ENCODE data around the gene RAET1E.
A peak's percentile ranks its signal among the peaks of the same experiment; 100 is the strongest.
"Not testable (repeated sequence)": the region's sequence is repeated elsewhere in the genome, so short reads cannot be mapped to it uniquely, and the experiment has no call there.

RAET1E gene

GRCh38 chr6:149898966-149899365 lies 1.1 kb upstream of the RAET1E start:
- Histone ChIP-seq H3K36me3 (ENCODE audit: insufficient read depth, low read length) (no peaks in the 10 kb centered on the region), H3K27me3 (ENCODE audit: insufficient read depth, low read length) (no peaks in the 10 kb centered on the region), H3K4me3 (ENCODE audit: low read depth, low read length) (no peak overlapping the region), H3K27ac (ENCODE audit: low read depth, low read length) (no peak overlapping the region), H2AFZ (ENCODE audit: low read length, unreplicated experiment) (no peak overlapping the region), H3K4me1 (ENCODE audit: control insufficient read depth, insufficient read depth, low read length, unreplicated experiment) (peaks cover 34% of the 10 kb centered on the region), H3K79me2 (ENCODE audit: control insufficient read depth, insufficient read depth, low read length, unreplicated experiment) (no peaks in the 10 kb centered on the region)

- Histone ChIP-seq H3K27me3 (ENCODE audit: insufficient read depth, low read length) (no peaks in the 10 kb centered on the region), H3K79me2 (ENCODE audit: control insufficient read depth, insufficient read depth, low read length, unreplicated experiment) (no peaks in the 10 kb centered on the region), H2AFZ (ENCODE audit: low read length, unreplicated experiment) (peak overlapping the region; percentile 73), H3K4me3 (ENCODE audit: low read depth, low read length) (peak overlapping the region; percentile 69), H3K36me3 (ENCODE audit: insufficient read depth, low read length) (no peaks in the 10 kb centered on the region), H3K27ac (ENCODE audit: low read depth, low read length) (peak overlapping the region; percentile 93), H3K4me1 (ENCODE audit: control insufficient read depth, insufficient read depth, low read length, unreplicated experiment) (peaks cover 34% of the 10 kb centered on the region)
Observed at GRCh38 chr6:149897015-149897697, 757 bp downstream of the RAET1E start.

- Histone ChIP-seq H3K27me3 (ENCODE audit: insufficient read depth, low read length) (no peaks in the 10 kb centered on the region), H3K79me2 (ENCODE audit: control insufficient read depth, insufficient read depth, low read length, unreplicated experiment) (no peaks in the 10 kb centered on the region), H3K4me3 (ENCODE audit: low read depth, low read length) (peak overlapping the region; percentile 69), H3K27ac (ENCODE audit: low read depth, low read length) (peak overlapping the region; percentile 93), H2AFZ (ENCODE audit: low read length, unreplicated experiment) (peak overlapping the region; percentile 73), H3K36me3 (ENCODE audit: insufficient read depth, low read length) (no peaks in the 10 kb centered on the region), H3K4me1 (ENCODE audit: control insufficient read depth, insufficient read depth, low read length, unreplicated experiment) (peaks cover 34% of the 10 kb centered on the region)
Observed at GRCh38 chr6:149896491-149896890, 1.4 kb downstream of the RAET1E start.

- H3K4me3 ChIP-seq (ENCODE audit: low read depth, low read length) = peak overlapping the region; percentile 69
- peak overlapping the region; percentile 93 for H3K27ac ChIP-seq (ENCODE audit: low read depth, low read length)
- no peaks in the 10 kb centered on the region for H3K27me3 ChIP-seq (ENCODE audit: insufficient read depth, low read length)
- H3K36me3 ChIP-seq (ENCODE audit: insufficient read depth, low read length) = no peaks in the 10 kb centered on the region
- no peaks in the 10 kb centered on the region for H3K79me2 ChIP-seq (ENCODE audit: control insufficient read depth, insufficient read depth, low read length, unreplicated experiment)
- H3K4me1 ChIP-seq (ENCODE audit: control insufficient read depth, insufficient read depth, low read length, unreplicated experiment) = peaks cover 39% of the 10 kb centered on the region
- H2AFZ ChIP-seq (ENCODE audit: low read length, unreplicated experiment) = peak overlapping the region; percentile 24
Observed at GRCh38 chr6:149895833-149896271, 2.1 kb downstream of the RAET1E start.

GRCh38 chr6:149895048-149895590 lies 2.8 kb downstream of the RAET1E start:
- peaks cover 46% of the 10 kb centered on the region for H3K4me1 ChIP-seq (ENCODE audit: control insufficient read depth, insufficient read depth, low read length, unreplicated experiment)
- no peaks in the 10 kb centered on the region for H3K36me3 ChIP-seq (ENCODE audit: insufficient read depth, low read length)
- peak overlapping the region; percentile 69 for H3K4me3 ChIP-seq (ENCODE audit: low read depth, low read length)
- no peak overlapping the region for H2AFZ ChIP-seq (ENCODE audit: low read length, unreplicated experiment)
- no peaks in the 10 kb centered on the region for H3K27me3 ChIP-seq (ENCODE audit: insufficient read depth, low read length)
- peak overlapping the region; percentile 93 for H3K27ac ChIP-seq (ENCODE audit: low read depth, low read length)
- H3K79me2 ChIP-seq (ENCODE audit: control insufficient read depth, insufficient read depth, low read length, unreplicated experiment) = no peaks in the 10 kb centered on the region

GRCh38 chr6:149891864-149892263 lies 6.0 kb downstream of the RAET1E start:
- H2AFZ ChIP-seq (ENCODE audit: low read length, unreplicated experiment); H3K27me3 ChIP-seq (ENCODE audit: insufficient read depth, low read length); H3K4me3 ChIP-seq (ENCODE audit: low read depth, low read length); H3K79me2 ChIP-seq (ENCODE audit: control insufficient read depth, insufficient read depth, low read length, unreplicated experiment); H3K36me3 ChIP-seq (ENCODE audit: insufficient read depth, low read length); H3K27ac ChIP-seq (ENCODE audit: low read depth, low read length): not testable (repeated sequence)
- H3K4me1 ChIP-seq (ENCODE audit: control insufficient read depth, insufficient read depth, low read length, unreplicated experiment) = peaks cover 56% of the 10 kb centered on the region

- no peaks in the 10 kb centered on the region for H3K79me2 ChIP-seq (ENCODE audit: control insufficient read depth, insufficient read depth, low read length, unreplicated experiment)
- H2AFZ ChIP-seq (ENCODE audit: low read length, unreplicated experiment) = no peak overlapping the region
- no peaks in the 10 kb centered on the region for H3K36me3 ChIP-seq (ENCODE audit: insufficient read depth, low read length)
- no peaks in the 10 kb centered on the region for H3K27me3 ChIP-seq (ENCODE audit: insufficient read depth, low read length)
- peaks cover 52% of the 10 kb centered on the region for H3K4me1 ChIP-seq (ENCODE audit: control insufficient read depth, insufficient read depth, low read length, unreplicated experiment)
- peak overlapping the region; percentile 36; the same call in 1 of the 2 replicates for H3K27ac ChIP-seq (ENCODE audit: low read depth, low read length)
- no peak overlapping the region for H3K4me3 ChIP-seq (ENCODE audit: low read depth, low read length)
Observed at GRCh38 chr6:149891259-149891658, 6.7 kb downstream of the RAET1E start.

- Histone ChIP-seq H3K27me3 (ENCODE audit: insufficient read depth, low read length) (no peaks in the 10 kb centered on the region), H3K4me3 (ENCODE audit: low read depth, low read length) (no peak overlapping the region), H3K36me3 (ENCODE audit: insufficient read depth, low read length) (no peaks in the 10 kb centered on the region), H3K79me2 (ENCODE audit: control insufficient read depth, insufficient read depth, low read length, unreplicated experiment) (no peaks in the 10 kb centered on the region), H3K4me1 (ENCODE audit: control insufficient read depth, insufficient read depth, low read length, unreplicated experiment) (peaks cover 46% of the 10 kb centered on the region), H2AFZ (ENCODE audit: low read length, unreplicated experiment) (no peak overlapping the region), H3K27ac (ENCODE audit: low read depth, low read length) (no peak overlapping the region)
Observed at GRCh38 chr6:149890629-149891045, 7.3 kb downstream of the RAET1E start.

- H3K36me3 ChIP-seq (ENCODE audit: insufficient read depth, low read length) = no peaks in the 10 kb centered on the region
- no peak overlapping the region for H2AFZ ChIP-seq (ENCODE audit: low read length, unreplicated experiment)
- no peak overlapping the region for H3K27ac ChIP-seq (ENCODE audit: low read depth, low read length)
- no peak overlapping the region for H3K4me3 ChIP-seq (ENCODE audit: low read depth, low read length)
- H3K4me1 ChIP-seq (ENCODE audit: control insufficient read depth, insufficient read depth, low read length, unreplicated experiment) = peaks cover 37% of the 10 kb centered on the region
- no peaks in the 10 kb centered on the region for H3K27me3 ChIP-seq (ENCODE audit: insufficient read depth, low read length)
- no peaks in the 10 kb centered on the region for H3K79me2 ChIP-seq (ENCODE audit: control insufficient read depth, insufficient read depth, low read length, unreplicated experiment)
Observed at GRCh38 chr6:149889326-149889725, 8.6 kb downstream of the RAET1E start.

GRCh38 chr6:149888659-149889058 lies 9.3 kb downstream of the RAET1E start:
- Histone ChIP-seq H3K27me3 (ENCODE audit: insufficient read depth, low read length) (no peaks in the 10 kb centered on the region), H3K4me3 (ENCODE audit: low read depth, low read length) (no peak overlapping the region), H2AFZ (ENCODE audit: low read length, unreplicated experiment) (no peak overlapping the region), H3K27ac (ENCODE audit: low read depth, low read length) (peak overlapping the region; percentile 80), H3K4me1 (ENCODE audit: control insufficient read depth, insufficient read depth, low read length, unreplicated experiment) (peaks cover 40% of the 10 kb centered on the region), H3K79me2 (ENCODE audit: control insufficient read depth, insufficient read depth, low read length, unreplicated experiment) (no peaks in the 10 kb centered on the region), H3K36me3 (ENCODE audit: insufficient read depth, low read length) (no peaks in the 10 kb centered on the region)

- no peaks in the 10 kb centered on the region for H3K36me3 ChIP-seq (ENCODE audit: insufficient read depth, low read length)
- H3K79me2 ChIP-seq (ENCODE audit: control insufficient read depth, insufficient read depth, low read length, unreplicated experiment) = no peaks in the 10 kb centered on the region
- H3K4me3 ChIP-seq (ENCODE audit: low read depth, low read length) = no peak overlapping the region
- peaks cover 40% of the 10 kb centered on the region for H3K4me1 ChIP-seq (ENCODE audit: control insufficient read depth, insufficient read depth, low read length, unreplicated experiment)
- H3K27ac ChIP-seq (ENCODE audit: low read depth, low read length) = peak overlapping the region; percentile 80
- H3K27me3 ChIP-seq (ENCODE audit: insufficient read depth, low read length) = no peaks in the 10 kb centered on the region
- no peak overlapping the region for H2AFZ ChIP-seq (ENCODE audit: low read length, unreplicated experiment)
Observed at GRCh38 chr6:149888093-149888492, 9.8 kb downstream of the RAET1E start.
